NB4 (cell line): ENCODE results near the gene C22orf31.

Source experiments
- CTCF ChIP-seq: IDR thresholded peaks from one replicate; pipeline ENCODE4 v1.5.1; 2012; ENCODE audit warnings: low read depth, low read length
- MAX ChIP-seq: IDR thresholded peaks from 2 replicates; pipeline ENCODE4 v1.6.1; 2011; ENCODE audit warnings: low read depth, low read length
- MYC ChIP-seq: IDR thresholded peaks from 2 replicates; pipeline ENCODE4 v1.6.1; 2011; ENCODE audit warnings: low read depth, low read length
- POLR2A ChIP-seq: IDR thresholded peaks from 2 replicates; pipeline ENCODE4 v1.6.1; 2011; ENCODE audit warnings: mild to moderate bottlenecking; ENCODE audit not compliant: insufficient read length; ENCODE audit errors: extremely low read depth

- TF ChIP-seq CTCF (no peak), POLR2A (no peak), MAX (no peak), MYC (no peak)
Observed at GRCh38 chr22:29095459-29095858, 33.8 kb upstream of the C22orf31 start.
